Upper lobe of left lung (tissue), 4 donors: ENCODE data around the gene AVEN.

Experiments
- CTCF ChIP-seq, 6 experiments: fragments of 450-650 bp in 4 of 6; fragments of 200-600 bp in 2 of 6; sonication (generic) in 2 of 6; IDR thresholded peaks; one replicate each; pipeline ENCODE4 v1.5.1; 2016 to 2019; ENCODE audit warnings: antibody characterized with exemption in 6 of 6
- EP300 ChIP-seq, 4 donors: sonication (generic); formaldehyde crosslinking; IDR thresholded peaks; one replicate each; pipeline ENCODE4 v1.5.1; 2017; ENCODE audit warnings: antibody characterized with exemption in 4 of 4, control low read depth in 2 of 4
- POLR2A ChIP-seq, 4 donors: fragments of 450-650 bp; IDR thresholded peaks; one replicate each; pipeline ENCODE4 v1.5.1; 2016 to 2017; ENCODE audit warnings: antibody characterized with exemption in 4 of 4, mild to moderate bottlenecking in 2 of 4
- POLR2AphosphoS5 ChIP-seq, 2 donors: sonication (generic); formaldehyde crosslinking; IDR thresholded peaks; one replicate each; pipeline ENCODE4 v1.5.1; 2017; ENCODE audit warnings: antibody characterized with exemption in 2 of 2

GRCh38 chr15:33956397-33956796, 82.6 kb downstream of the AVEN start:
- TF ChIP-seq CTCF (IDR thresholded peaks at IDR 0.05) (no peak), POLR2A (IDR thresholded peaks at IDR 0.05) (no peak), POLR2AphosphoS5 (IDR thresholded peaks at IDR 0.05) (no peak), EP300 (IDR thresholded peaks at IDR 0.05) (no peak)
